GM13977 (cell line): Measurements from ENCODE around the gene ARHGAP44.
A peak's percentile ranks its signal among the peaks of the same experiment; 100 is the strongest.

Experiments
- DNase-seq: peaks from one replicate; pipeline ENCODE4 v3.0.0; 2012; ENCODE audit warnings: low spot score
- CTCF ChIP-seq: IDR thresholded peaks from 2 replicates; pipeline ENCODE4 v1.5.1; 2012; ENCODE audit warnings: mild to moderate bottlenecking, control low read depth; ENCODE audit not compliant: insufficient read depth; ENCODE audit errors: extremely low read depth, missing control alignments
- in situ Hi-C: fragments of 300-500 bp; cut with MboI; formaldehyde crosslinking; loops from one replicate; pipeline ENCODE4 v1.12.0; 2022; ENCODE audit warnings: low sequenced_read_pairs, low pct_unique_long_range_greater_than_20kb, mixed read lengths, inconsistent platforms; ENCODE audit not compliant: unreplicated experiment

The ARHGAP44 gene

GRCh38 chr17:12998461-12998860 lies 209.2 kb downstream of the ARHGAP44 start:
- TF ChIP-seq CTCF: no peak
- in situ Hi-C loops: no loop called here

GRCh38 chr17:12998874-12999273 lies 209.6 kb downstream of the ARHGAP44 start:
- TF ChIP-seq CTCF: no peak
- no peak for DNase-seq
- in situ Hi-C loops: no loop called here

More at GRCh38 chr17:12998461-12998860, 209.2 kb downstream of the ARHGAP44 start:
- DNase-seq: no peak

- DNase-seq: no peak
- in situ Hi-C loops: loop anchor here (25.0 kb wide), 3 partner anchors 738 to 988 kb away; partner anchors contain the start of gene MAP2K4
- TF ChIP-seq CTCF: no peak
Observed at GRCh38 chr17:13000561-13000960, 211.3 kb downstream of the ARHGAP44 start.

GRCh38 chr17:13001991-13002615 lies 212.8 kb downstream of the ARHGAP44 start:
- DNase-seq: no peak
- TF ChIP-seq CTCF: no peak
- in situ Hi-C loops: loop anchor here (25.0 kb wide), 3 partner anchors 740 to 990 kb away; partner anchors contain the start of gene MAP2K4

GRCh38 chr17:13002761-13003453 lies 213.6 kb downstream of the ARHGAP44 start:
- in situ Hi-C loops: loop anchor here (25.0 kb wide), 3 partner anchors 741 to 991 kb away; partner anchors contain the start of gene MAP2K4
- DNase-seq: peak; percentile 57

GRCh38 chr17:13003454-13003851 lies 214.2 kb downstream of the ARHGAP44 start:
- in situ Hi-C loops: loop anchor here (25.0 kb wide), 3 partner anchors 741 to 991 kb away; partner anchors contain the start of gene MAP2K4
- no peak for DNase-seq
- no peak for TF ChIP-seq CTCF

More at GRCh38 chr17:13002761-13003453, 213.6 kb downstream of the ARHGAP44 start:
- TF ChIP-seq CTCF: peak; percentile 87
